NCI-H187 (cell line): ENCODE results near the gene ID3.

Source experiments
- DNase-seq, 2 experiments: peaks; one replicate each; lab custom pipeline; 2025; lab: John Stamatoyannopoulos, UW

ID3 gene

DNA sequence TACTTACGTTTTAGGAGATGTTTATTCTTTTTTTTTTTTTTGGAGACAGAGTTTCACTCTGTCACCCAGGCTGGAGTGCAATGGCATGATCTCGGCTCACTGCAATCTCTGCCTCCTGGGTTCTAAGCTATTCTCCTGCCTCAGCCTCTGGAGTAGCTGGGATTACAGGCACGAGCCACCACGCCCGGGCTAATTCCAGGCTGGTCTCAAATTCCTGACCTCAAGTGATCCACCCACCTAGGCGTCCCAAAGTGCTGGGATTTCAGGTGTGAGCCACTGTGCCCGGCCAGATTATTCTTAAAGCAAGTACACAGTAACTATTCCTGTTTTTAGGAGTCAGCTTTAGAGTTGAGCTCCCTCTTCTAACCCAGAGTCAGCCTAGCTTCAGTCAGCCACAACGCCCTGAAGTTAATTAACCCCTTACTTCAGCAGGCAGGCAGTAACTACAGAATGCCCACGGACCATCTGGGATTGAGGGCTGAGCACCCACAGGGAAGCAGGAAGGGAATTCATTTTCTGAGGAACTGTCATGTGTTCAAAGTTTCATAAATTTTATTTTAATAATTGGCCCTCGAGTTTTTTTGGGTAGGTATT, 5.3 kb upstream of the ID3 start:
- no peak for DNase-seq

DNA sequence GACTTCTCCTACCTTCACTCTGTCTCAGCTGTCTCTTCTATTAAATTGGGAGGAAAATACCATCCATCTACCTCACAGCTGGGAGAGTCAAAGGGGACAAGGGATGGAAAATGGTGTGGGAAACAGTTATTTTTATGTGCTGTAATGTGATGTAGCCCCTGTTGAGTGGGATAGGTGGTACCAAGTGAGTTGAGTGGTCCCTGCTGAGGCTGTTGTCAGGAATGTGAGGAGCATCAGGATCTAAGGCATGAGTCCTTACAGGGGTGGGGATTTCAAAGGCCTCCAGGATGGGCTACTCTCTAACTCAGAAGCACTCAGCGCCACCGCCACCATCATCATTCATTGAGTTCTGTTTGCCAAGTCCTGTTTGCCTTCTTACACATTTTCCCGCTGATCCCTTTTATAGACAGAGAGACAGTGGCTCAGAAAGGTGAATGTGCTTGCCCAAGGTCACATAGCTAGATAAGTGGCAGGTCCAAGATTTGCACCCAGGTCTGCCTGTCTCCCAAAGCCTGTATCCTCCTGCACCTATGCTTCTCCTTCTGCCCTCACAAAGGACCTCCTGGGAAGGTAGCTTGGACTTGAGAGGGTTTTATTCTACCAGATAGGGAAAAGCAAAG, 4.6 kb upstream of the ID3 start:
- DNase-seq = peak in 1 of 2 experiments; percentile 13

DNA sequence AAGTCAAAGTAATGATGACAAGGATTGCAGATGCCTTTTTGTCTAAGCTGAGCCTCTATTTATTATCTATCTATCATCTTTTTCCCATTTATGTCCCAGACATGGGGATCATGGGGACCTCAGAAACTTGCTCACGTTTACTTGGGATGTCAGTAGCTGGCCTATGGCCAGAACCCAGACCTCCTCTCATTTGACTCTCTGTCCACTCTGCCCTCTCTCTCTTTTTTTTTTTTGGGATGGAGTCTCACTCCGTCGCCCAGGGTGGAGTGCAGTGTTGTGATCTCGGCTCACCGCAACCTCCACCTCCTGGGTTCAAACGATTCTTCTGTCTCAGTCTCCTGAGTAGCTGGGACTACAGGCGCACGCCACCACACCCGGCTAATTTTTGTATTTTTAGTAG, 3.7 kb upstream of the ID3 start:
- DNase-seq = no peak

DNA sequence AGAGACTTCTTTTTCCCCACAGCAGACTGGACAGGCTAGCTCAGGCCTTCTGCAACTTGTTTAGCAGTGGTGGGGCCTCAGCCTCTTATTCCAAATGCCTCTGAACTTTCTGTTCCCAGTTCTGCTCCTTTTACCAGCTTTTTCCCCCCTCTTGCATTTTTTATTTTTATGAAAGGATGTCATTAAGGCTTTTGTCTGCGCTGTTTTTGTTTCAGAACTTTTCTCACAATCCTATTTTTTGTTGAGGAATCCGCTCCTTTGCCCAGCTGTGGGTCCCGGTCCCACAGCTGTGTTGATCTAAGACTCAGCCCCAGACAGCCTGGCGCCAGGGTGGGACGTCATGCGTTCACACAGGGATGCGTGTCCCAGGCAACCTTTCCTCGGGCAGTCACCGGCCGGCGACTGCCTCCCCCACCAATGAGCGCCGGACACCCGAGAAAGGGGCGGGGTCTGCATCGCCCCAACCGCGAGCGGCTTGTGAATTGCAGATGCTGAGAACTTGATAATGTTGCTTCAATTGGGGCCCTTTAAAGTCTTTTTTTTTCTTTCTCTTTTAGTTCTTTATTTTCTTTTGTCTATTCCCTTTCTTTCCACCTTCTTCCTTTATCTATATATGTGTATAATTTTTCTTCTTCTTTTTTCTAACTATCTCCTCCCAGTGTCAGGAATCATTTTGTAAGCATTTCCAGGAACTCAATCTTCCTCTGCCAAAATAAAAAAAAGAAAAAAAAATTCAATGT, 3.0 kb upstream of the ID3 start:
- DNase-seq = peak; percentile 94 to 95

DNA sequence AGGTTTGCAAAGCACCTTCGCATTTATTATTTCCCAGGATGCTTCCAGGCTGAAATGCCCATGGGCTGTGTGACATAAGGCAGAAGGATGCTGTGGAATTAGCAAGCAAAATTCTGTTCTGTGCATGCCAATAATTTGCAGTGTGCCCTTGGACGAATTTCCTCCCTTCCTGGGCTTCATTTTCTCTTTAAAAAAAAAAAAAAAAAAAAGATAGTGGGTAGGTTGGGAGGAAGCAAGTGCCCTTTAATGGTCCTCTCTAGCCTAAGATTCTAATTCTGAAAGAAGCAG, 2.5 kb upstream of the ID3 start:
- DNase-seq = no peak

DNA sequence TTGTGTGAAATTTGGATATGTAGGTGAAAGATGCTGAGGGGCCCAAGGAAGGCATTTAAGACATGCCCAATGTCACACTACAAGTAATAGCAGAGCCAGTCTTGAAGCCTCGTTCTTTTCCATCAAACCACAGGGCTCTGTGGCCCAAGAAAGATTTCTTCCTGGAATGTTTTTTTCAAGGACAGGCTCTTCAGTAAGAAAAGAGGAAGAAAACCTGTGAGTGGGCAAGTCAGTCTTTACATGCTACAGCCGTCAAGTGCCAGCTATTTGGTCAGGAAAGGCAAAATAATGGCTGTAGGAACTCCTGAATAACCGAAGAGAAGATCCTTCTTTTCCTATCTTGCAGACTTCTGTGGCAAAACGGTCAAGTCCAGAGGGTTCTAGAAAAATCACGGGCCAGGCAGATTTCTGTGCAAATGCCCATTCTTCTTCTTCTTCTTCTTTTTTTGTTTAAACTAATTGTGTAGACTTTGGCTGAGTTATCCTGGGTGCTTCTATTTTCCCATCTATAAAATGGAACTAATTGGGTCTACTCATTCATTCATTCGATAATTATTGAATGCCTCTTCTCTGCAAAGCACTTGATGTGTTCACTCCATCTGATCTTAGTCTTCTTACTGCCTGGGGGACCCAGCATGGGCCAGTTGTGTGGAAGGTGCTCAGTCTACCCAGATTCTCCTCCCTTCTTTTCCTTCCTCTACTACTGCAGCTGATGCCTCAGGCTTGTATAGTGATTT, 1.9 kb upstream of the ID3 start:
- no peak for DNase-seq

DNA sequence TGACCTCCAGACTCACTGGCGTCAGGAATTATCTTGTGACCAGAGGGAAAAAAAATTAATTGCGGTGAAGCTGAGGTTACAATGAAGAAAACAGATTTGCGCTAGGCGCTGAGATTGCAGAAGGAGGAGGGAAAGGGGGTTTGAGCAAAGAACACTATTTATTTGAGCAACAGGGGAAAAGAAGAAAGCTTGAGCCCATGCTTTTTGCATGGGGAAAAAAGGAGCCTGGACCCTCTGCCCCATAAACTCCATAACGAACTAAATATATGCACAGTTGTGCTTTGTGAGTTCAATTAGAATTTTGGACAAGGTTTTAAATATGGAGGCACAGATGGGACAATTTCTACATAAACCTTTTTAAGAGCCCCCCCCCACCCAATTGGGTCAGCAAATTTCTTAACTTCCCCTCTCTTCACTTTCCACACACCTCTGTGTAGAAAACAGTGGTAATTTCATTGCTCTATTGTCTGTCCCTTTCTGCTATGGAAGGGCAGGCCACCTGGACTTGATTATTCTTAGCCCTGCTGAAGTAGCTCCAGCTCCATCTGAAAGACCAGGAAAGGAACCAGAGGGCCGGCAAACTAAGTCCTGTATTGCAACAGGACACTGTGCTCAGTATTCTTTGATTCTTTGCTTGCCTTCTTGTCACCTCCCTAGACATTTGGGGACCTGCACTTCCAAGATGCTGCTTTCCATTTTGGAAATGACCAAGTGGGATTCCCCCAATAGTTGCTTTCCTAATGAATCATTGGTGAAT, 862 bp upstream of the ID3 start:
- peak in 1 of 2 experiments; percentile 37 for DNase-seq

DNA sequence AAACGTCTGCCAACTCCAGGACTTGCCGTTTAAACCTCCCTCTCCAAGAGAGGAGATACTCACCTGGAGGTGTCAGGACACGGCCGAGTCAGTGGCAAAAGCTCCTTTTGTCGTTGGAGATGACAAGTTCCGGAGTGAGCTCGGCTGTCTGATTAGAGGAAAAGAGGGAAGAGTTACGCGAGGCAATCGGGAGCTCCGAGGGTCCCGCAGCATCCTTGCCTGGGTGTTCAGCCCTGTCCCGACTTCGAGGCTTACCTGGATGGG, 497 bp downstream of the ID3 start:
- DNase-seq = no peak

DNA sequence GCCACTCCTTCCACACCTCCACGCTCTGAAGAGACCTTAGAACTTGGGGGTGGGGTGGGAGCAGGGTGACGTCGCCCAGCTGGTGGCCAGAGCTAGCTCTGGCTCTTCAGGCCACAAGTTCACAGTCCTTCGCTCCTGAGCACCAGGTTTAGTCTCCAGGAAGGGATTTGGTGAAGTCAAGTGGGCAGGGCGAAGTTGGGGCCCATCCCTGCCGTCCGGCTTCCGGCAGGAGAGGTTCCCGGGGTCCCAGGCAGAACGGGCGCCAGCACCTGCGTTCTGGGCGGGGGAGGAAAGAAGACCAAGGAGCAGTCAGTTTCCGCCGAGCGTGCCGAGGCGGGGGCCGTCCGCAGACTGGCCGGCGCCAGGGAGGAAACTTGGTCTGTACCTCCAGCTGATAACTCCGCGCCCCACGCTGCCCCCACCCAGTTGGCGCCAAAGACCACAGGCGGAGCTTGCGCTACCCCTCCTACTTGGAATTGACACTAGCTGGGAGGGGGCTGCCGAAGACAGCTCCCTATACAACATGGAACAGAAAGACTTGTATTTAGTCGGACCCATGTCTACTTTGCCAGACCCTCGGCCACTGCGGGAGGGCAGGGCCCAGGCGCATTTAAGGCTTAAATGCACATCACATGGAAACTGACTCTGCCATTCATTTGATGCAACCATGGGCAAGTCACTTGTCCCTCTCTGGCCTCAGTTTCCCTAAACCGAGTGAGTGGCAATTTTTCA, 995 bp downstream of the ID3 start:
- peak in 1 of 2 experiments; percentile 44 for DNase-seq

DNA sequence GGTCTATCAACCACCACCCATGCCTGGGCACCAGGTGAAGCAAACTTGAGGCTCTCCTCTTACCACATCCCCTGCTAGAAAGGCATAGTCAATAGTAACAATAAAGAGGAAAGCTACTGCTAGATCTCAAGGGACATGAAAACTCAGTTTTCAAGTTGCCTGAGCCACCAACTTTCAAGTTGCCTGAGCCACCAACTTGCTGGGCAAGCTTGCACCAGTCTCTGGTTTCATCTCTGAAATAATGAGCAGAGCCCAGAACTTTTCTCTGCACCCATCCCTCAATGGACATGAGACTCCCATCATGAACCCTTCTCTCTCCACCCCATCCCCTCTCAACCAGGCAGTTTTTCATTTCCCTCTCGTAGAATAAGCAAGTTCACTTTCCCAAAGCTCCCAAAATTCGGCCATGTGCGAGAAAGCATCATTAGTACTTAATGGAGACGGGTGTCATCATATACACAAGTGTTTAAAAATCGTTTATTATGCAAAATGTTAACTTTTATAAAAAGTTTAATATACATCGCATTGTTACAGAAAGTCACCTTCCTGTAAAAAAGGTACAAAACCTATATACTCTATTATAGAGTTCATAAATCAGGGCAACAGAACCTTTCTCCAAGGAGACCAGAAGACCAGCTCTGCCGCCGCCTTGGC, 1.7 kb downstream of the ID3 start:
- no peak for DNase-seq

DNA sequence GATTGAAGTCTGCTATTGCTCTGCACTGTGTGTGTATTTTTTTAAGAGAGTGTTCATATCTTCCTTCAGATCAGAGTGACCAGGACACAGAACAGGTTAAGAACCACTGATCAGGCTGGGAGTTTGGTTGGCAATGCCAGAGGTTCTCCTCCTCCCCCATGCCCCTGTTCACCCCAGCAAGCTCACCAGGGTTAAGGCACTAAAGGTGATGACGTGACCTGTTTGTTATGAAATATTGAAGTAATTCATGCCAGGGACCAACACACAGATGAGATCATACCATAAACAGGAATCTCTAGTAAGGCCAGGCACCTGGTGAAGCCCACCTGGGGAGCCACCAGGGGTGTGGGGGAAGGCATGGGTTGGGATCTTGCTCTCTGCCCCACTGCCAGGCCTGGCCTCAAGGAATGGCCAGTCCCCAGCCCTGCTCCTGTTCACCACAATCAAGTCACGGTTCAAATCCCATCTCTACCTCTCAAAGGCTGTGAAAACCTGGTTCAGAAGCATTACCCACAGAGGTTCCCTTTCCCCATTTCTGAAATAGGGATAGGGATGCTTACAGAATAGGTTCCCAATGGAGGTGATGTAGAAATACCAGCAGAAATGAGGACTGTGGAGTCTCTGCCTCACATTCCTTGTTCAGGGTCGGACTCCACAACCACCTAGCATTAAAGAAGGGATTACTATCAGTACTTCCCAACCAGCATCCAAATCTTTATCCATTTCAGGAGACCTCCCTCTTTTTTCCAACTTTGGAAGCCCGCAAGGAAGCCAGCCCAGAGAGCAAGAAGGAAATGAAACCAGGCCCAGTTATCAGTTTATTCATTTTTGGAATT, 2.4 kb downstream of the ID3 start:
- DNase-seq = peak in 1 of 2 experiments; percentile 44

DNA sequence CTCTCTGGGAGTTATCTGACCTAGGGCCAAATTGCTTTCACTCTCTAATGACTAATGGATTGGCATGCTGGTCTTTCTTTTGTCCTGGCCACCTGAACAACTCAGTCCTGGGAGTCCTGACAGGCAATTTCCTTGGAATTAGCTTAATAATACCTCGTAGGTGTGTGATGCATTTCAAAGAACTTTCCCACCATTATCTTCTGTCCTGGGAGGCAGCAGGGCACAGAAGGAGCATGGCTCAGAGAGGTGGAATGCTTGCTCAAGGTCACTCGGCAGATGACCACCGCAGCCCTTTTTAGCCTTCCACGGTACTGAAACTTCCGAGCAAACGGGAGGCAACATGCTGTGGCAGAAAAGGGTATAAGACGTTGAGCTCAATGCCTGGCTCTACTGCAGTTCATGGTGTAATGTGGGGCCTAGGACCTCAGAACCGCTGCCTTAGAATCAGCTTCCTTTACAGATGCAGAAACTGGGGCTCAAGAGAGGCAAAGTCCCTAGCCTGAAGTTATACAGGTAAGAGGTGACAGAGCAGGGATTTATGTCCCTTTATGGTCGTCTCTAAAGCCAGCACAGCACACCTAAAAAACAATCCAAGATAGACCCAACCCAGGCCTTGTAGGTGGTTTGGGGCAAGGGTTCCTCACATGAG, 3.2 kb downstream of the ID3 start:
- peak in 1 of 2 experiments; percentile 77 for DNase-seq

DNA sequence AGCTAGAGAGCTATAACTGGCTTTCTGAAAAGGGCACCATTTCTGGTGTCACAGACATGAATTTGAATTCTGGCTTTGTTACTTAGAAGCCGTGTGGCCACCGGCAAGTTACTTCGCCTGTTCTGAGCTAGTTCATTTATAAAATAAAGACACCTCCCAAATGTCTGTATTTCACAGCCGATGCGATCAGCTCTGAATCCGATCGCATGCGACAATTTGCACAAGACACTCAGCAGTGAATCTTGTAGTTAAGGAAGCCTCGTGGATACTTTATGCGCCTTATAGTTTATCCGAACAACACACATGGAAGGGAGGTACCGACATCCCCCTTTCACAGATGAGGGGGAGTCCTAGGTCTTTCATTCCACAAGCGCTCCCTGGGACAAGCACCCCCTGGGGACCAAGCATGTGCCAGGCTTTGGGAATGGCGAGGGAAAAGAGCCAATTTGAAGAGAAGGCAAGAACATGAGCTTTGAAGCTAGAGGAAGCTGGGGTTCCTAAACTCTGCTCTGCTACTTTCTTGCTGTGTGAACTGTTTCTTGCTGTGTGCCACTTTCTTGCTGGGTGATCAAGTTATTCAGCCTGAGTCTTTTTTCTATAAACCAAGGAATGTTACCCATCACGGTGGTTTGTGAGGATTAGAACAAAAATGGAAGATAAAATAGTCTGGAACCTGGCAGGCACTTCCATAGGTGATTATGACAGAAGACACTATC, 3.9 kb downstream of the ID3 start:
- peak; percentile 33 to 77 for DNase-seq

DNA sequence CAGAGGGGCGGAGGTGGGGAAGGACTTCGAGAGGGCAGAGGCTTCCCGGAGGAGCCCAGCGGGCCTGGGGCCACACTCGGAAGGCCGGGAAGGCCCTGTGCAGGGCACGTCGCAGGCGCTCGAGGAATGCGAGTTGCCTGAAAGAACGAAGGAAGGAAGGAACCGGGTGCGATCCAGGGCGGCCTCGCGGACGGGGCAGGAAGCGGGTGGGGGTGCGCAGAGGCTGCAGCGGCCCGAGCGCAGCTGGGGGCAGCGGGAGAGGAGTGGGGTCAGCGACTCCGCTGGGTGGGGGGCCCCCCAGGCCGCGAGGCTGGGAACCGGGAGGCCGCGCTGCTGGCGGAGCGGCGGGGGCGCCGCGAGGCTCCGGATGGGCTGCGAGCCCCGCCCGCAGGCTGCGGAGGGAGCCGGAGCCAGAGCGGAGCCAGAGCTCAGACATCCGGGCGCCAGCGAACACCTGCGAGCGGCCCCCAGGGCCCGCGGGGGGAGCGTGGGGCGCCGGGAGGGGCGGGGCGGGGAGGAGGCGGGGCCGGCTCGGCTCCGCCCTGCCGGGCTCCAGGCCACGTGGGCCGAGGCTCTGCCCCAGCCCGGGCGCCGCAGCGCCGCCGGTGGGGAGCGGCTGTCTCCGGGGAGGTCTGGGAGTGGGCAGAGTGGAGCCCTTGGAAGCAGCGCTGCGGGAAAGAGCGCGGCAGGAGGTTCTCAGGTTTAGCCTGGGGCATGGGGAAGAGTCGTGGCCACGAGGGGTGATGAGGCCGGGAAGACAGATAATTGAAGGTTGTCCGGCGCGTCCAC, 4.6 kb downstream of the ID3 start:
- DNase-seq = peak; percentile 81 to 99

DNA sequence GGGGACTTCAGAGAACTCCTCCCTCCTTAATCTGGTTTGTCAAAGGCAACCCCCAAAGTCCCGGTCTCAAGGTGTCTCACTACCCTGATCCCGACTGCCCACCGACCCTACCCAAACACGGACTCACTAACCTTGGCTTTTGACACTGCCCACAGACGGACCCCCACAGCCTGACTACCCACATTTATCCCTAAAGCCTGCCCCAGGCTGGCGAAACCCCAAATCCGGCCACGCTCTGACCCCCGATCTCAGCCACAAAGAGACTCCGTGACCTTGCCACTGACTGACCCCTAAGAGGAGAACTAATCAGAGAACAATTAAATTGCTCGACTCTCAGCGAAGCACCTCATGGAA, 5.2 kb downstream of the ID3 start:
- DNase-seq = peak in 1 of 2 experiments; percentile 13

DNA sequence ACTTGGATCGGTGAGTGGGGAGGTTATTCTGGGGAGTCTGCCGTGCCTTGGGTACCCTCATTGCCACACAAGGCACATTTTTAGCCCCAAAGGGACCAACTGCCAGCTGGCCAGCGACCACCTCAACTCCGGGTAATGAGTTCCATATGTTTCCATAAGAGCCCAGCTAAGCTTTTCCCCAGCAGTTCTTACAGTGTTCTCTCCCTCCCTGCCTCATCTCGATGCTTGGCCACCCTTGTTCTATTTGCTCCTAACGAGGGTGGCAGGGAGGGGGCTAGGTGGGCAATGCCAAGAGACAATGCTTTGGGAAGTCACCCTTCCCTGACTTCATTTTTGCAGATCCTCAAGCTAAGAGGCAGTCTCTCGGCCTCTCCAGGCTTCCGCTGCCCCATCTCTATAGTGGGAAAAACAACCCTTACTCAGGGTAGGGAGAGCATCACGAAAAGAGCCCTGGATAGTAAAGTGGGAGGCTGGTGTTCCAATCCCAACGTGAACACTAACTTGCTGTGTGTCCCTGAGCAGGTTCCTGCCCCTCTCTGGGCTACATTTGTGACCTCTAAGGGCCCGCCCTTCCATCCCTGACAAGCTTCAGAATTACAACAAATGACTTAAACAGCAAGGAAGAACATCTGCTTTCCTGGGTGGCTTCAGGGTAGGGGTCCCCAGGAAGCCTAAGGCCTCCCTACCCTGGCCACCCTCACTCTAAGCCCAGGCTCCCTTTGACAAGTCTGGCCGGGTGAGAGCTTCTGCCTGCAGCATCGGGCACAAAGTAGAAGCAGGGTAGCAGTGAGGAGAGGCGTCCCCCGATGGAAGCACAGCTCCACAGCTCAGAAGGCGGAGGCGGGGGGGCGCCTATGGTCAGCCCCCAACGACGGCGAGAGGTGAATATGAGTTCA, 5.8 kb downstream of the ID3 start:
- DNase-seq = no peak

DNA sequence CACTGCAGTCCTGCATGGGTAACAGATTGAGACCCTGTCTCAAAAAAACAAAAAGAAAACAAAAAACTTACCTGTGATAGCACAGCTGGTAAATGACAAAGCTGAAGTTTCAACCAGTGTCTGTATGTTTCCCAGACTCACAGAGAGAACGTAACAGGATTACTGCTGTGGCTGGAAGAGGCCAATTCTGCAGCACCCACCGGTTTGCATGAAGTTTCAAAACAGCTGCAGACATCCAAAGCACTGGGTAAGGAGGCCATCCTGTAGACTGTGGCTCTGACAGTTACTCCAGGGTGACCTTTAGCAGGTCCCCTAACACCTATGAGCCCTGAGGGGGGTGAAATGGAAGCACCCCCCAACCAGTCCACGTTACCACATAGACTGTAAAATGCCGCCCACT, 7.5 kb downstream of the ID3 start:
- no peak for DNase-seq
